Measurements from ENCODE around the gene CDV3.

CDV3 gene

GRCh38 chr3:133608388-133608787 lies 34.9 kb downstream of the CDV3 start:
- no peak for DNase-seq

- DNase-seq: no peak
These were observed 36.5 kb downstream of the CDV3 start for GRCh38 chr3:133610031-133610430.

DNA sequence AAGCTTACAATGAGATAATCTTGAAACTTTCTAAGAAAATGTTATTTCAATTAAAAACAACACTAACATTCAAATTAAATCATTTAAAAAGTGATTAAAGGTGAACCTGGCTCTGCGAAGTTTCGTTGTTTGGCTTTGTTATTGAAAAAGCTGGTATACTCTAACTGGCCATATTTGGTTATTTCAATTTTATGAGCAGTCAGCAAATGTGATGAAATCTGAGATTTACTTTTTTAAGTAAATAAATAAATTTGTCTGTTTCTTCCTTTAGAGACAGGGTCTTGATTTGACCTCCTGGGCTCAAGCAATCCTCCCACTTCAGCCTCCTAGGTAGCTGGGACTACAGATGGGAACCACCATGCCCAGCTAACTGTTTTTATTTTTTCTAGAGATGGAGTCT lies 38.0 kb downstream of the CDV3 start:
- no peak for DNase-seq

DNA sequence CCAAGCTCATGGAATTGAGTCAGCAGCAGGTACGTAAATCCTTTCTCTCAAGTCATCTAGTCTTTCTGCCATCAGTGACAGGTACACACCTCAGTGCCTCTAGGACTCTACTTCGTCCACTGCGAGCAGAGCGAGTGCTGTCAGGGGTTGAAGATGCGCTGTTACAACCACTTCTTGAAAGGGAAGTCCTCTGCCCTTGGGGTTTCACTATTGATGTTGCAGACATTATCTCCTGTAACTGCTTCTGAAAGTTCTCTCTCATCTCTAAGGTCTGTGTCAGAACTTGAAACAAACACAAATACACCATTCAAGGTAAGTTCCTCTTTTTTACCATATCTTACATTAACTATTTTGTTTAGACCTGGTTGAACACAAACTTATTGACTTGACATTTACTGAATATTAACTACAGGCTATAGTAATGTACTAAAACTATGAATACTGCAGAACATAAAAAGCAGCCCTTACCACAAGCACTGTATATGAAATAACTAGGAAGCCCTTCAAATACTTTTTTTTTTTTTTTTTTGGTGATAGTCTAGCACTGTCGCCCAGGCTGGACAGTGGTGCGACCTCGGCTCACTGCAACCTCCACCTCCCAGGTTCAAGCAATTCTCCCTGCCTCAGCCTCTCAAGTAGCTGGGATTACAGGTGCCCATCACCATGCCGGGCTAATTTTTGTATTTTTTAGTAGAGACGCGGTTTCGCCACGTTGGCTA lies 46.7 kb downstream of the CDV3 start:
- no peak for DNase-seq

- no peak for DNase-seq
These were observed 54.3 kb downstream of the CDV3 start for GRCh38 chr3:133627789-133628188.

DNA sequence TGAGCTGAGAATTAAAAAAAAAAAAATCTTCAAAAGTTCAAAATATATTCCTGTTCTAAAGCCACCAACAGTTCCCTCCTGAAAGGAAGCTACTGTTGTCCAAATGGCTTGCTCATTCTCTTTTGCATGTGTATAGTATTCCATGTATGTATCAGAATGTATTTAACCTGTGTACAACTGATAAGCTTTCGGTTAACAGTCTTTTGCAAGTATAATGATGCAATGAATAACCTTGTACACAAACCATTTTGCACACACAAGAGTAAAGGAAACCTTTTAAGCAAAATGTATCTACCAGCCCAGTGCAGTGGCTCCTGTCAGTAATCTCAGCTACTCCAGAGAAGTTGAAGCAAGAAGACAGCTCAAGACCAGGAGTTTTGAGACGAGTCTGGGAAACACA lies 55.7 kb downstream of the CDV3 start:
- DNase-seq: no peak

DNA sequence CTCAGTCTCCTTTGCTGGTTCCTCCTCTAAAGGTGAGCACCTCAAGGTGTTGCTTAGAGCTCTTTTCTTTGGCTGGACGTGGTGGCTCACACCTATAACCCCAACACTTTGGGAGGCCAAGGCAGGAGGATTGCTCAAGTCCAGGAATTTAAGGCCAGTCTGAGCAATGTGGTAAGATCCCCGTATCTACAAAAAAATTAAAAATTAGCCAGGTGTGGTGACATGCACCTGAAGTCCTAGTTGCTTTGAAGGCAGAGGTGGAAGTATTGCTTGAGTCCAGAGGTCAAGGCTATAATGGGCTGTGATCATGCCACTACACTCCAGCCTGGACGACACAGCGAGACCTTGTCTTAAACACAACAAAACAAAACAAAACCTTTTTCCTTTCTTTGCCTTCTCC lies 60.0 kb downstream of the CDV3 start:
- no peak for DNase-seq

Data from NCI-H774 (cell line).